ENCODE data around the gene C1QTNF1.

The C1QTNF1 gene

GRCh38 chr17:79043191-79043930 is 19.4 kb downstream of the C1QTNF1 start:
- no peak overlapping the region for H3K4me3 ChIP-seq (replicated peaks; ENCODE audit: low read depth, low read length)
- TF ChIP-seq CTCF (IDR thresholded peaks at IDR 0.05; ENCODE audit: low read depth, low read length, missing control alignments): no peak
- no peak for DNase-seq (ENCODE audit: extremely low read depth, low read depth)

- no peak overlapping the region for H3K4me3 ChIP-seq (replicated peaks; ENCODE audit: low read depth, low read length)
- no peak for DNase-seq (ENCODE audit: extremely low read depth, low read depth)
- TF ChIP-seq CTCF (IDR thresholded peaks at IDR 0.05; ENCODE audit: low read depth, low read length, missing control alignments): no peak
Measured at GRCh38 chr17:79043931-79044320, 20.0 kb downstream of the C1QTNF1 start.

- DNase-seq (ENCODE audit: extremely low read depth, low read depth): no peak
- H3K4me3 ChIP-seq (replicated peaks; ENCODE audit: low read depth, low read length): no peak overlapping the region
- TF ChIP-seq CTCF (IDR thresholded peaks at IDR 0.05; ENCODE audit: low read depth, low read length, missing control alignments): no peak
Measured at GRCh38 chr17:79044462-79044861, 20.5 kb downstream of the C1QTNF1 start.

- TF ChIP-seq CTCF (IDR thresholded peaks at IDR 0.05; ENCODE audit: low read depth, low read length, missing control alignments): no peak
- no peak for DNase-seq (ENCODE audit: extremely low read depth, low read depth)
- no peak overlapping the region for H3K4me3 ChIP-seq (replicated peaks; ENCODE audit: low read depth, low read length)
Measured at GRCh38 chr17:79045001-79045729, 21.2 kb downstream of the C1QTNF1 start.

GRCh38 chr17:79045842-79046196 is 21.9 kb downstream of the C1QTNF1 start:
- no peak overlapping the region for H3K4me3 ChIP-seq (replicated peaks; ENCODE audit: low read depth, low read length)
- TF ChIP-seq CTCF (IDR thresholded peaks at IDR 0.05; ENCODE audit: low read depth, low read length, missing control alignments): peak; percentile 96
- no peak for DNase-seq (ENCODE audit: extremely low read depth, low read depth)

- no peak overlapping the region for H3K4me3 ChIP-seq (replicated peaks; ENCODE audit: low read depth, low read length)
- no peak for TF ChIP-seq CTCF (IDR thresholded peaks at IDR 0.05; ENCODE audit: low read depth, low read length, missing control alignments)
- DNase-seq (ENCODE audit: extremely low read depth, low read depth): no peak
Measured at GRCh38 chr17:79046197-79046915, 22.4 kb downstream of the C1QTNF1 start.
